ENCODE results near the gene SLX1A. TPM values are rescaled to one million over a fixed set of nuclear protein-coding genes. Genes with fewer than 3 reads are reported as not detected.

SLX1A gene
- total RNA-seq, 1 experiment from 2014 or later, result 37.1 TPM

Other genes starting within 250 kb of the SLX1A start
- gene TMEM219, start 231.8 kb upstream of the SLX1A start, total RNA-seq (2022), result 62.1 and 68.1 TPM in 2 replicates
- gene TAOK2, start 220.0 kb upstream of the SLX1A start, total RNA-seq (2022), result 29.3 and 33.1 TPM in 2 replicates
- 12.9 and 20.7 TPM in 2 replicates for gene HIRIP3, start 198.3 kb upstream of the SLX1A start, total RNA-seq (2022)
- 82.0 and 90.1 TPM in 2 replicates for gene INO80E, start 197.6 kb upstream of the SLX1A start, total RNA-seq (2022)
- 1.2 TPM in 2 replicates for gene DOC2A, start 182.8 kb upstream of the SLX1A start, total RNA-seq (2022)
- gene C16orf92, start 170.7 kb upstream of the SLX1A start, total RNA-seq (2022), result not detected in 2 replicates
- gene TLCD3B, start 162.6 kb upstream of the SLX1A start, total RNA-seq (2022), result 0.21 and 0.27 TPM in 2 replicates
- 1,141 and 1,165 TPM in 2 replicates for gene ALDOA, start 128.1 kb upstream of the SLX1A start, total RNA-seq (2022)
- gene PPP4C, start 117.9 kb upstream of the SLX1A start, total RNA-seq (2022), result 93.2 and 99.7 TPM in 2 replicates
- gene TBX6, start 102.0 kb upstream of the SLX1A start, total RNA-seq (2022), result 0.16 and 0.47 TPM in 2 replicates
- 8.8 and 9.2 TPM in 2 replicates for gene YPEL3, start 97.7 kb upstream of the SLX1A start, total RNA-seq (2022)
- 0.49 and 1.5 TPM in 2 replicates for gene GDPD3, start 80.3 kb upstream of the SLX1A start, total RNA-seq (2022)
- 11.7 and 15.0 TPM in 2 replicates for gene MAPK3, start 70.7 kb upstream of the SLX1A start, total RNA-seq (2022)
- 0.83 and 1.9 TPM in 2 replicates for gene CORO1A, start 10.3 kb upstream of the SLX1A start, total RNA-seq (2022)
- gene BOLA2B, start 209 bp upstream of the SLX1A start, total RNA-seq (2022), result 132 and 133 TPM in 2 replicates
- gene SULT1A3, start 5.4 kb downstream of the SLX1A start, total RNA-seq (2022), result 13.4 TPM in 2 replicates
- gene NPIPB13, start 54.6 kb downstream of the SLX1A start, total RNA-seq (2022), result 11.6 and 15.3 TPM in 2 replicates
- gene CD2BP2, start 161.4 kb downstream of the SLX1A start, total RNA-seq (2022), result 48.4 and 58.9 TPM in 2 replicates
- 46.5 and 48.0 TPM in 2 replicates for gene TBC1D10B, start 176.6 kb downstream of the SLX1A start, total RNA-seq (2022)
- 1.2 and 1.6 TPM in 2 replicates for gene MYL11, start 180.9 kb downstream of the SLX1A start, total RNA-seq (2022)
- gene SEPTIN1, start 188.7 kb downstream of the SLX1A start, total RNA-seq (2022), result 1.3 and 1.7 TPM in 2 replicates
- gene ZNF48, start 201.5 kb downstream of the SLX1A start, total RNA-seq (2022), result 11.0 and 12.4 TPM in 2 replicates
- 8.1 and 8.3 TPM in 2 replicates for gene ZNF771, start 213.7 kb downstream of the SLX1A start, total RNA-seq (2022)
- 29.1 and 42.4 TPM in 2 replicates for gene DCTPP1, start 236.2 kb downstream of the SLX1A start, total RNA-seq (2022)

All from MCF 10A (cell line).